Loucy (cell line): ENCODE results near the gene SKAP2.

Source experiments
- H2AFZ ChIP-seq: fragments of 200-600 bp; sonication (generic); 2 replicates; pipeline ENCODE4 v1.6.0; 2016; ENCODE audit warnings: antibody characterized with exemption, mild to moderate bottlenecking, low read length, moderate library complexity
- H3F3A ChIP-seq: fragments of 200-600 bp; 2 replicates; pipeline ENCODE4 v1.6.0; 2016; ENCODE audit warnings: antibody characterized with exemption, low read depth, mild to moderate bottlenecking
- H3K27me3 ChIP-seq: fragments of 200-600 bp; sonication (generic); 2 replicates; pipeline ENCODE4 v1.6.1; 2014; ENCODE audit warnings: low read length, mild to moderate bottlenecking; ENCODE audit not compliant: insufficient read depth, poor library complexity, severe bottlenecking
- H3K36me3 ChIP-seq: fragments of 200-600 bp; sonication (generic); 2 replicates; pipeline ENCODE4 v1.6.1; 2016; ENCODE audit warnings: low read length; ENCODE audit not compliant: insufficient read depth
- H3K4me1 ChIP-seq: fragments of 200-600 bp; sonication (generic); 2 replicates; pipeline ENCODE4 v1.5.1; 2014; ENCODE audit warnings: low read length, mild to moderate bottlenecking; ENCODE audit not compliant: insufficient read depth, poor library complexity, severe bottlenecking
- H3K4me2 ChIP-seq: fragments of 200-600 bp; sonication (generic); 2 replicates; pipeline ENCODE4 v1.6.0; 2014; ENCODE audit warnings: antibody characterized with exemption, low read length, low read depth, mild to moderate bottlenecking; ENCODE audit not compliant: poor library complexity, severe bottlenecking
- H3K4me3 ChIP-seq: fragments of 200-600 bp; sonication (generic); 2 replicates; pipeline ENCODE4 v1.5.1; 2014; ENCODE audit warnings: low read length, mild to moderate bottlenecking, mixed read lengths; ENCODE audit not compliant: poor library complexity, severe bottlenecking
- H3K79me2 ChIP-seq: fragments of 200-600 bp; sonication (generic); 2 replicates; pipeline ENCODE4 v1.6.1; 2014; ENCODE audit warnings: low read length; ENCODE audit not compliant: insufficient read depth
- H3K9ac ChIP-seq: fragments of 200-600 bp; sonication (generic); 2 replicates; pipeline ENCODE4 v1.6.0; 2014; ENCODE audit warnings: mild to moderate bottlenecking, low read depth, low read length, moderate library complexity; ENCODE audit not compliant: poor library complexity, severe bottlenecking
- H3K9me2 ChIP-seq: fragments of 200-600 bp; sonication (generic); replicated peaks from 2 replicates; pipeline ENCODE4 v1.6.1; 2016; ENCODE audit warnings: low read depth, low read length, mixed read lengths
- H3K9me3 ChIP-seq: fragments of 200-600 bp; sonication (generic); 2 replicates; pipeline ENCODE4 v1.6.1; 2014; ENCODE audit warnings: mild to moderate bottlenecking, antibody characterized with exemption, low read length, low read depth; ENCODE audit not compliant: insufficient read depth
- H4K20me1 ChIP-seq: fragments of 200-600 bp; sonication (generic); 2 replicates; pipeline ENCODE4 v1.6.0; 2014; ENCODE audit warnings: antibody characterized with exemption, low read length, mild to moderate bottlenecking; ENCODE audit not compliant: insufficient read depth, poor library complexity, severe bottlenecking
- EZH2phosphoT487 ChIP-seq: fragments of 200-600 bp; IDR thresholded peaks from 2 replicates; pipeline ENCODE4 v1.6.1; 2018; ENCODE audit warnings: antibody characterized with exemption, mild to moderate bottlenecking, moderate library complexity, borderline replicate concordance
- TF ChIP-seq, protein P1 (sequence below): fragments of 200-600 bp; sonication (generic); conservative IDR thresholded peaks from 2 replicates; pipeline ENCODE4 v1.5.1; 2014; ENCODE audit warnings: mild to moderate bottlenecking, antibody characterized with exemption, low read length

The SKAP2 gene

DNA sequence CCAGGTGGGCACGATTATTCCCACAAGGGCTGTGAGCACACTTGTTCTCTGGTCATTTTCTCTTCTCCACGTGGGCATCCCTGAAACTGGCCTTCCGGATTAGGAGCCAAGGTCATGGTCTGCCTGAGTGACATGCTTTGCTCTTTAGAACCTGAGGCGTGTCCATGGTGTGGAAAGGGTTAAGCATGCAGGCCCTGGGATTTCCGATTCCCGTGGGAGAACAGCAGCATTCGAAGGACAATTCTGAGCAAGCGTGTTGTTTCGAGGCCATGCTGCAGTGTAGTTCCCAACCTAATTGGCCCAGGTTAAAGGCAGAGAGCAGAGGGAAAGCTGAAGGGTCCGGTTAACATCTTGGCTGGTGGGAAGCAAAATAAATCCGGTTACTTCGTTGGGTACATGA is 245.9 kb downstream of the SKAP2 start:
- Histone ChIP-seq H3K4me1 (no peaks in the 10 kb centered on the region), H3F3A (no peaks in the 10 kb centered on the region), H3K36me3 (no peaks in the 10 kb centered on the region), H4K20me1 (no peaks in the 10 kb centered on the region), H3K79me2 (no peaks in the 10 kb centered on the region), H3K9me2 (no peaks in the 10 kb centered on the region), H3K9me3 (no peaks in the 10 kb centered on the region), H3K27me3 (no peaks in the 10 kb centered on the region), H3K9ac (no peak overlapping the region), H2AFZ (no peak overlapping the region), H3K4me3 (no peak overlapping the region), H3K4me2 (no peak overlapping the region)
- TF ChIP-seq EZH2phosphoT487, result no peak
- TF ChIP-seq, protein P1, sequence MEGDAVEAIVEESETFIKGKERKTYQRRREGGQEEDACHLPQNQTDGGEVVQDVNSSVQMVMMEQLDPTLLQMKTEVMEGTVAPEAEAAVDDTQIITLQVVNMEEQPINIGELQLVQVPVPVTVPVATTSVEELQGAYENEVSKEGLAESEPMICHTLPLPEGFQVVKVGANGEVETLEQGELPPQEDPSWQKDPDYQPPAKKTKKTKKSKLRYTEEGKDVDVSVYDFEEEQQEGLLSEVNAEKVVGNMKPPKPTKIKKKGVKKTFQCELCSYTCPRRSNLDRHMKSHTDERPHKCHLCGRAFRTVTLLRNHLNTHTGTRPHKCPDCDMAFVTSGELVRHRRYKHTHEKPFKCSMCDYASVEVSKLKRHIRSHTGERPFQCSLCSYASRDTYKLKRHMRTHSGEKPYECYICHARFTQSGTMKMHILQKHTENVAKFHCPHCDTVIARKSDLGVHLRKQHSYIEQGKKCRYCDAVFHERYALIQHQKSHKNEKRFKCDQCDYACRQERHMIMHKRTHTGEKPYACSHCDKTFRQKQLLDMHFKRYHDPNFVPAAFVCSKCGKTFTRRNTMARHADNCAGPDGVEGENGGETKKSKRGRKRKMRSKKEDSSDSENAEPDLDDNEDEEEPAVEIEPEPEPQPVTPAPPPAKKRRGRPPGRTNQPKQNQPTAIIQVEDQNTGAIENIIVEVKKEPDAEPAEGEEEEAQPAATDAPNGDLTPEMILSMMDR, result no peak
